NCI-H524 (cell line): ENCODE results near the gene WSB2.

ENCODE experiments used
- DNase-seq, 2 experiments: peaks; one replicate each; lab custom pipeline; 2025; lab: John Stamatoyannopoulos, UW

The WSB2 gene

DNA sequence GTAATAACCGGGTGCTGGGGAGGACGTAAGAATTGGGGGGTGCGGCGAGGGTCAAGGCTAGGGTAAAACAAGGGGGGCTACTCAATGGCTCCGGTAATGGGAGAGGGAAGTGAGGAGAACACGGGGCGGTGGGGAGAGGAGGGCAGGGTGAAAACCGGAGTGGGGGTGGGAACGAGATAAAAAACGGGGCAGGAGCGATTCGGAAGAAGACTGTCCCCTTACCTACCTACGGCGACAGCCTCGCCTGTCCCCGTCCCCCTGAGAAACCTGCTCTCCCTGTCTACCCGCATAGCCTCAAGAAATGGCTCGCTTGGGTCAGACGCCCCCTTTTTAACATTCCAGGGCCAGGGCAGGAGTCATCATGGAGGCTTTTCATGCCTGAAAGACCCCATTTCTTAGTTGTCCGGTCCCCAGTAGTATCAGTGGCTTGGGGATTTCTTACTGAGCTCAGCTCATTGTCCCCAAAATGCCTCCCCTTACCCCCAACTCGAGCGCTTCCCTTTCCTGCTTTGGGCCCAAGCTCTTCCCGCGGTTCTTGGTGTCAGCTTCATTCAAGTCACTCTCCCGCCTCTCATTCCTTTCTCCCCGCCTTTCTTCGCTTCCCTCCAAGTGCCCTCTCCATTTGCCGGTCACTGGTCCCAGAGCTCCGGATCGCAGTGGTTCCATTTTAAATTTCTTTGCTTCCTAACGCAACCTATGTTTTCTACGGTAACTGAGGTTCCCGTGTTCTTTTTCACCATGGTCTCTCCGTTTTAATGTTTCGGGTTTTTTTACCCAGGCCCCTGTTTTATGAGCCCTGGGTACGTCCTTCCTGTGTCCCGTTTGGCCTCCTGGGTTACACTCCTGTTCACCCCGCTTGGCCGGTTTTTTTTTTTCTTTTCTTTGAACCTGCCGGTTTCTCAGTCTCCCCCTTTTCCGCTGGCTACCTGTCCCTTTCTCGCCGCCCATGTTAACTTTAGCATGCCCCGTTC is 1.2 kb upstream of the WSB2 start:
- peak in 1 of 2 experiments; percentile 12 for DNase-seq

DNA sequence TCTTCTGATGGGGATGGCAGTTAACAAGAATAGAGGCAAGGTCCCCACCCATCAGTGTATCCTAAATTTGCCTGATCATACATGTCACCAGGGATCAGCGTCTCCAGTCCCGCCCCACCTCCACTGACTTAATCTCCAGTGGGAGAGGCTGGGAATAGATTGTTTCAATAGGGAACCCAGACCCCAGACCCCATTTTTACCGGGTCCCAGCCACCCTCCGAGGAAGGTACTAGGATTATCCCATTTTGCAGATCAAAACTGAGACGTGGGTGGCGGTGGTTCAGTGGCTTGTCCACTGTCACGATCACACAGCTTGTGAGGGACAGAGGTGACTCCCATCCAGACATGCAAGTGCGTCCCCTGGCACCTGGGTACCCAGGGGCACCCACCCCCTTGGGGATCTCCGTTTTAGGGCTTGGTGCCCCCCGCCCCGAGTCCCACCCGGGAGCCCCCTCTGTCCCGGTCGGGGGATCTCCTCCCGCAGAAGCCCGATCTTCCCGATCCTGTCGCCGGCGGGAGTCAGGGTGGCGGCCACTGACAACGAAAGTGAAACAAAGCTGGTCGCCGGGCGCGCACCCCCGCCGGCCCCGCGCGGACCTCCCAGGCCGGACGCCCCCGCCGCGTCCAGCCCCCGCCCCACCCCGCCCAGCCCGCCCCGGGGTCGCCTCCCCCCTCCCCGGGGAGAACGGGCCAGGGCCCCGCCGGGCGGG is 523 bp downstream of the WSB2 start:
- peak in 1 of 2 experiments; percentile 11 for DNase-seq

GRCh38 chr12:118059341-118060191 is 1.4 kb downstream of the WSB2 start:
- DNase-seq: no peak

GRCh38 chr12:118058881-118059280 is 2.1 kb downstream of the WSB2 start:
- no peak for DNase-seq

GRCh38 chr12:118058227-118058626 is 2.8 kb downstream of the WSB2 start:
- no peak for DNase-seq

- peak in 1 of 2 experiments; percentile 13 for DNase-seq
Measured at GRCh38 chr12:118055865-118056773, 4.9 kb downstream of the WSB2 start.

- DNase-seq: peak; percentile 13 to 78
Measured at GRCh38 chr12:118055144-118055557, 5.8 kb downstream of the WSB2 start.

DNA sequence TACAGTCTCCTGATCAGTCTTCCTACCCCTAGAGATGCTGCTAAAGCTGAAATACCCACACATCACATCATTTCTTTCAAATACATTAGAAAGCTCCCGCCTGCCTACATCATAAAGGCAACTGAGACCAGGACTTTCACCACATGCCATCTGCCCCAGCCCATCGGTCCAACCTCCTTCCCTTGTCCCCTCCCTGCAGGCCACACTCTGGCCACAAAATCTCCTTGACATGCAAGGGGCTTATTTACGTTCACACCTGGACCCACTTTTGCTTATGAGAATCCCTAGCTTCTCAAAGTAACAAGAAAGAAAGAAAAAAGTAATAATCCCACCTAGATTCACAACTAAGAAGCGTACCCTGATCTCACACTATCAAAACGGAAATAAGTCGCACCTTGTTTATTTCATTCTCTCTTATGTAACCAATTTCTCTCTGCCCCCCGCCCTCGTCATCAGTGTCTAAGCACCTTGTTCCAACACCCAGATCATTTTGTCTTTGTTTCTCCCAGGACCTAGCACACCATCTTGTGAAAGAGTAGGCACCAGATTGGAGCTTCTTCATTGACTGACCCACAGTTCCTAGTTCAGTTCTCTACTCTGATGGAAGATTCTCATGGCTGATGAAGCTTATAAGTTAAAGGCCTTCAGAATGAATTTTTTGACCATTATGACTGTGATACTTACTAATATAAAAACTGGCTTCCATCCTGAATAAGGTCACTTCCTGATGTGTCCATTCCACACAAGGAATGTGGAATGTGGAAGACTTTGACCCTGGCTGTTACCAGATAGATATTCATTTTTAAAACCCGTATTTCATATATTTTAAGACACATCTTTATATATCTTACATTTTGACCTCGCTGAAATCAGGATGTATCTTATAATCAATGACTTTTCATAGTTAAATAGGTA is 7.7 kb downstream of the WSB2 start:
- DNase-seq: no peak

- DNase-seq: no peak
Measured at GRCh38 chr12:118052324-118053070, 8.5 kb downstream of the WSB2 start.

GRCh38 chr12:118050972-118051910 is 9.7 kb downstream of the WSB2 start:
- DNase-seq: no peak

DNA sequence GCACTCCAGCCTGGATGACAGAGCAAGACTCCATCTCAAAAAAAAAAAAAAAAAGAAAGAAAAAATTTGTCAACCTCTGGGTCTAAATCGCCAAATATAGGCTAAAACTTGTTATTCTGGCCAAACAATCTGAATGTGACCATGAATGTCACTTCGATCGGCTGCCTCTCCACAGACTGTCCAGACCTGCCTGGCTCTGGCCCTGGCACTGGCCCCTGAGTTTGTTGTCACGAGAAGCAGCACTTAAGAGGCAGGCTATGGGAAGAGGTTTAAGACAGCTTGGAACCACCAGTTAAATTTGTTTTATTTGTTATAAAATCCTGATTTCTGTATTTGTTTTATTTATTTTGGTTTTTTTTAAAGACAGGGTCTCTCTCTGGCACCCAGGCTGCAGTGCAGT is 14.5 kb downstream of the WSB2 start:
- DNase-seq: no peak

DNA sequence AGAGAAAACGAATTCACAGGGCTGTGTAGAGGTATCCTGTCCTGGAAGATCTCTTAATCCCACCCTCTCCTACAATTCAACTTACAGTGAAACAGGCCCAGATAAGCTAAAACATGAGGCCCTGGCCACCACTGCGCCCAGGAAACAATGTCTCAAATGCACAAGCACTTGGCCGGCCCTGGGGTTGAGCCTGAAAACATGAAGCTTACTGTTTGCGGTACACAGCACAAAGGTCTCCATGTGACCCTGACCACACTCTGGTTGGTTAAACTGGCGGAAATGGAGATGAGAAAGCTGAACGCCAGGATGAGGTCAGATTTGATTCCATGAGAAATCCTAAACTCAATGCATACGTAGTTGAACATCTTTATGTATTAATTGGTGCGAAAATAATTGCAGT is 16.4 kb downstream of the WSB2 start:
- DNase-seq: no peak

DNA sequence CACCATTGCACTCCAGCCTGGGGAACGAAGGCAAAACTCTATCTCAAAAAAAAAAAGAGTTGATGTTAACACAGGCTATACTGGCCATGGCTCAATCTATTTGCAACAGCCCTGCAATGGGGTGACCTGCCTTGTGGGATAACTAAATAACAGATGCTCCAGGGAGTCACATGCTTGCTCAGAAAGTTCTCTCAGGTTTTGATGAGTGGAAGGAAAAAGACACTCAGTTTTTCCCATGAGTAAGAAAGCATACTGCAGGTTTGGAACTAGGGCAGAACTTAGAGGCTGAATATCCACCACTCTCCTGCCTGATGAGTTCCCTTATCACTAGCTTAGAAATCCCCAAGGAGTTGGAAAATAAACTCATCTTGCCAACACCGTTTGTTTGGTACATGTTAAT is 16.9 kb downstream of the WSB2 start:
- DNase-seq: no peak

DNA sequence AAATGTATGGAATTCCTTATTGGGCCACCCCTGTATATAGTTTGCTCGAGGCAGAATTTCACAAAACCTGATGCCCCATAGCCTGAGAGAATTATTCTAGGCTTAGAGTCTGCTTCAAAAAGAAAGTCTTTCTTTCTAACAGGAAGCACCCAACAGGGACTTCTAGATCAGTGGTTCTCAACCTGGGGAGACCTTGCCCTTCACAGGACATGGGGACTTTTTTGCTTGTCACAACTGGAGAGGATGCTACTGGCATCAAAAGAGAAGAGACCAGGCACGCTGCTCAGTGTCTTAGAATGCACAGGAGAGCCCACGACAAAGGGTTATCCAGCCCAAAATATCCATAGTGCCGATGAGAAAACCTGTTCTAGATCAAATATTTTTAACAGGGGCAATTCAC is 18.9 kb downstream of the WSB2 start:
- DNase-seq: no peak

DNA sequence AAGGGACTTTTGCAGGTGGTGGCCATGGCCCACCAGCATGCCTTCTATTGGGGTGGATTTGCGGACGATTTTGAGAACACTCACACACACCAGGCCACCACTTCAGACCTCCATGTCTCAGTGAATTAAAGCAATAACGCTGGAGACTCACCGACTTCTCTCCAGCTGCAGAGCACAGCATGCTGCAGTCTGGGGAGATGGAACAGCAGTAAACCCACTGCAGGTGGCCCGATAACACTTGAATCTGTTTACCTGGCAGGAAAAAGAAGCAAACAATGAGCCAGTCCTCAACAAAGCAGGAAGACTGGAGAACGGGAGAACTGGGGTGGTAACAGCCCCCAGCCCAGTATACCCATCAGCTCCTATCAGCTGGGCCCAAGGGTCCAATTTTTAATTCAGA is 22.8 kb downstream of the WSB2 start:
- DNase-seq: no peak

- DNase-seq: no peak
Measured at GRCh38 chr12:118036672-118037411, 24.1 kb downstream of the WSB2 start.
